ENCODE measurements around the gene SARM1.
A peak's percentile ranks its signal among the peaks of the same experiment; 100 is the strongest.
"Not testable (repeated sequence)": the region's sequence is repeated elsewhere in the genome, so short reads cannot be mapped to it uniquely, and the experiment has no call there.

The SARM1 gene

DNA sequence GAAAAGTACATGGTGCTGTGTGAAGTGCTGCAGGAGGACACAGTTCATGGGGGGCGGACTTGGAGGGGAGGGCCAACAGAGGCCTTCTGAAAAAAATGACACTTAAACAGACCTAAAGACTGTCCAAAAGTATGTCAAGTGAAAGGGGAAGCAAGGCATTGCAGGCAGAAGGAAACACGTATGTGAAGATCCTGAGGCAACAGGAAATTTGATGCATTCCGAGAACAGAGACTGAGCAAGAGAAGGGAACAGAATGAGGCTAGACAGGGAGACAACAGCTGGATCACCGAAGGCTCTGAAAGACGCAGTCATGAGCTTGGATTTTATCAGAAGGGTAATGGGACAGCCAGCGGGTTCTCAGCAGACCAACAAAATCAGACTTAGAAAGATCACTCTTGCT, 37.3 kb upstream of the SARM1 start:
- in situ Hi-C loops (cut with MboI; ENCODE audit: low pct_unique_long_range_greater_than_20kb, low sequenced_read_pairs, unreplicated experiment): no loop called here
- no peak for DNase-seq (ENCODE audit: low spot score)
- TF ChIP-seq, protein P1, sequence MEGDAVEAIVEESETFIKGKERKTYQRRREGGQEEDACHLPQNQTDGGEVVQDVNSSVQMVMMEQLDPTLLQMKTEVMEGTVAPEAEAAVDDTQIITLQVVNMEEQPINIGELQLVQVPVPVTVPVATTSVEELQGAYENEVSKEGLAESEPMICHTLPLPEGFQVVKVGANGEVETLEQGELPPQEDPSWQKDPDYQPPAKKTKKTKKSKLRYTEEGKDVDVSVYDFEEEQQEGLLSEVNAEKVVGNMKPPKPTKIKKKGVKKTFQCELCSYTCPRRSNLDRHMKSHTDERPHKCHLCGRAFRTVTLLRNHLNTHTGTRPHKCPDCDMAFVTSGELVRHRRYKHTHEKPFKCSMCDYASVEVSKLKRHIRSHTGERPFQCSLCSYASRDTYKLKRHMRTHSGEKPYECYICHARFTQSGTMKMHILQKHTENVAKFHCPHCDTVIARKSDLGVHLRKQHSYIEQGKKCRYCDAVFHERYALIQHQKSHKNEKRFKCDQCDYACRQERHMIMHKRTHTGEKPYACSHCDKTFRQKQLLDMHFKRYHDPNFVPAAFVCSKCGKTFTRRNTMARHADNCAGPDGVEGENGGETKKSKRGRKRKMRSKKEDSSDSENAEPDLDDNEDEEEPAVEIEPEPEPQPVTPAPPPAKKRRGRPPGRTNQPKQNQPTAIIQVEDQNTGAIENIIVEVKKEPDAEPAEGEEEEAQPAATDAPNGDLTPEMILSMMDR (IDR thresholded peaks at IDR 0.05; ENCODE audit: extremely low read depth, insufficient read depth, missing control alignments): no peak

DNA sequence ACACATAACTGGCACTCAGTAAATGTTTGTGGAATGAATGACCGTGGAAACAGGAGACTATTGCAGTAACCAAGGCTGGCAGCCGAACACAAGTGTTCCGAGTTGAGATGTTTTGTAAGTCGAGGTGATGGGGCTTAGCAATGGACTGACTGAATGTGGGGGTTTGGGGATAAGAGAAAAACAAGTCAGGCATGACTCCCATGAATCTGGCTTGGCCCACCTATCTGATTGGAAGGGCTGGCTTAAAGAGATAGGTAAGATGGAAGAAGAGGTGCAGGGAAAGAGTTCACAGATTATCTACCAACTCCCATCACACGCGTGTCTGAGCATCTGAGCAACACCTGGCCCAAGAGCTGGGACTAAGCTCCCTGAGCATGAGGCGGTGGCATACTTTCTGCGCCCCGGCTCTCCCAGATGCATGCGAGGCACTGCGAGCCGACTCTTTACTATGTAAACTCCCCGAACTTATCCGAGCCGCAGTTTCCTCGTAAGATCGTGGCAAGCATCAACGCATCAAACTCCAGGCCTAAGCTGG, 36.8 kb upstream of the SARM1 start:
- TF ChIP-seq, protein P1 (IDR thresholded peaks at IDR 0.05; ENCODE audit: extremely low read depth, insufficient read depth, missing control alignments): no peak
- in situ Hi-C loops (cut with MboI; ENCODE audit: low pct_unique_long_range_greater_than_20kb, low sequenced_read_pairs, unreplicated experiment): no loop called here
- DNase-seq (ENCODE audit: low spot score): no peak

DNA sequence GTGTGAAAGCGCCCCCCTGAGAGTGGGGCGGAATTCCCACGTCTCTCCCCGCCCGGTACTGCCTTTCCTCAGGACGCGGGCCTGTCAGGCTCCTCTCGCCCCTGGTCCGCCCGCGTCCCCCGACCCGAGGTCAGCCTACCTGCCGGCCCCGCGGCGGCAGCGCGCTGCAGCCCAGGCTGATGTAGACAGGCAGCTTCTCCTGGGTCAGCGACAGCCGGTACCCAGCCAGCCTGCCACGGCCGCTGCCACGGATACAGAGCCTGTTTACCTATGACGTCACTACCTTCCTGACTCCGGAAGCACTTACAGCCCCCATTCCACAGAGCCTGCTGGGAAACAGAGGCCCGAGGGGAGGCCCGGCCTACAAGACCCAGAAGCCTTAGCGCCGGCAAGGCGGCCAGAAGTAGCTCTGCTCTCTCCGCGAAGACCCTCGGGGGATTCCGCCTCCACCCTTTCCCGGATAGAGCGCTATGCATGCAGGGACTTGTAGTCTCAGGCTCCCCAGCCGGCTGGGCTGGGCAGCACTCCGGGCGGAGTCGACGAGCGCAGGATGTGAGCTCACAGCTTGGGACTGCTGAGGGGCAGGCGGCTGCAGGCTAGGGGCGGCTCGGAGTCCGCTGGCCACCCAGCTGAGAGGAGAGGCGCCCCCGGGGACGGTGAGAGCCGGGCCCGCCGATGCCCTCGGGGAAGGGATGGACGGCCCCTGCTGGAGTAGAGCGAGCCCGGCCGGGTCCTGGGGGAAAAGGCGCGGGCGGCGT, 36.1 kb upstream of the SARM1 start, which contains the start of the genes IFT20 and TNFAIP1:
IFT20 (minus strand) TSS at position 272 of the 758 bp plus-strand sequence. CDS start 3,487 bp downstream, outside the sequence.
TNFAIP1 (plus strand) TSS at position 561 of the 758 bp plus-strand sequence. CDS start 3,761 bp downstream, outside the sequence.
- in situ Hi-C loops (cut with MboI; ENCODE audit: low pct_unique_long_range_greater_than_20kb, low sequenced_read_pairs, unreplicated experiment): no loop called here
- DNase-seq (ENCODE audit: low spot score): peak; percentile 97
- TF ChIP-seq, protein P1 (IDR thresholded peaks at IDR 0.05; ENCODE audit: extremely low read depth, insufficient read depth, missing control alignments): peak; percentile 21

DNA sequence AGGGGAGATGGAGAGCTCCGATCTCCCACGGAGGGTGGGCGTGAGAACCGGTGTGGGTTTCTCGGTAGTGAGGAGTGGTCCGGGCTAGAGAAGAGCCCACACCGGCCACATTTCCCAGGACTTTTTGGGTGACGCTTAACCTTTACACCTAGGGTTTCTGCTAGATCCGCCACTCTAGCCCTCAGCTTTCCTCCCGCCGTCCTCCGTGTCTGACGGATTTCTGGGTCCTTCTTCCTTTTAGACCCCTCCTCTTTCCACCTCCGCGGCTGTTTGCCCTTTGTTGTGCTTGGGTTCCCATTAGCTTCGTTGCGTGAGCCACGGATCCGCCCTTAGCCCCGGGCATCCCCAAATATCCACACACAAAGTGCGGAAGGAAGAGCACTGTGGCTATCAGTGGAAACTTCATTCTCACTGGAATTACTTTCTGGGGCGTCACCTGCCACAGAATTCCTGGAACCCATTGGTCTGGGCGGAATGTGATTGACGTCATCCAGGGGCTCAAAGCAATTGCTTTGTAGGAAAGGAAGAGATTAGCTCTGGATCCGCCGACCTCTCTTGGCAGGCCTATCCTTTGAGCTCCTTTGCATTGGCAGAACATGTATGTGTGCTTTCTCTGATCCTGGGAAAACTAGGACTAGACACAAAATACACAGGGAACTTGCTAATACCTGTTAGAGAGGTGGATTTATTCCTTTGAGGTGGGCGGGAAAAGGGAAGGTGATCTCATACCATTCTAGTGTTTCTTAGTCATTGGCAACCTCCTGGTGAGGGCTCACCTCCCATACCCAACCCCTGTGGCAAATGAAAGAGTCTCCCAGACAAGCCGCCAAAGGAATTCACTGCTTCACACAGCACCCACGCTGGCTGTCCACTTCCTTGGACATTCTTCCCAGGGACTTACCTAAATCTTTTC, 35.3 kb upstream of the SARM1 start:
- in situ Hi-C loops (cut with MboI; ENCODE audit: low pct_unique_long_range_greater_than_20kb, low sequenced_read_pairs, unreplicated experiment): no loop called here
- TF ChIP-seq, protein P1 (IDR thresholded peaks at IDR 0.05; ENCODE audit: extremely low read depth, insufficient read depth, missing control alignments): no peak
- DNase-seq (ENCODE audit: low spot score): peak; percentile 37

DNA sequence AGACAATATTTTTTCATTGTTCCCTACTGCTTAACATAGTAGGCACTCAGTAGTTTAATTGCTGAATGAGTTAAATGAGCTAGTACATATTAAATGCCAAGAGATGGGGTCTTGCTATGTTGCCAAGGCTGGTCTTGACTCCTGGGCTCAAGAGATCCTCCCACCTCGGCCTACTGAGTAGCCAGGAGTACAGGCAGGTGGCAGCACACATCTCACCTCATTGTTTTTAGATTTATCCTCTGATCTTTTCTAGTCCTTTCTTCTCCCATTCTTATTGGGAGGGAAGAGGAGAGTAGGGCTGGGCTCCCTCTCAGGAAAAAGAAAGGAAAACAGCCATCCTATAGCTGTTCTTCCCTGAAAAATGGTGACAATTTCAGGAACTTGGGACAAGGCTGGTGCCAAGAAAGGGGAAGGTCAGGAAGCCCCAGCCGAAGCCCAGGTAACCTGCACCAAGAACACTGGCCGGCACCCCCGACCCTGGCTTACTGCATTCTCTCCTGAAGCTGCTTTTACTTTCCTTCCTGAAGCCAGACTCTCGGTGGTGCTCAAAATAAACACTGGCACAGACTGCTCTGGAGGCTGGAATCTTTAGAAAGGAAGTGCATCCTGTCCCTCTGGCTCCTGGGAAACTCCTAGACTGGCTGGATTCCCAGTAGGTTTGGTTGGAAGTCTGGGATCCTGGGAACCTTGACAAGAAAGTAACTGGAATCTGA, 33.3 kb upstream of the SARM1 start:
- no peak for DNase-seq (ENCODE audit: low spot score)
- TF ChIP-seq, protein P1 (IDR thresholded peaks at IDR 0.05; ENCODE audit: extremely low read depth, insufficient read depth, missing control alignments): no peak
- in situ Hi-C loops (cut with MboI; ENCODE audit: low pct_unique_long_range_greater_than_20kb, low sequenced_read_pairs, unreplicated experiment): no loop called here

DNA sequence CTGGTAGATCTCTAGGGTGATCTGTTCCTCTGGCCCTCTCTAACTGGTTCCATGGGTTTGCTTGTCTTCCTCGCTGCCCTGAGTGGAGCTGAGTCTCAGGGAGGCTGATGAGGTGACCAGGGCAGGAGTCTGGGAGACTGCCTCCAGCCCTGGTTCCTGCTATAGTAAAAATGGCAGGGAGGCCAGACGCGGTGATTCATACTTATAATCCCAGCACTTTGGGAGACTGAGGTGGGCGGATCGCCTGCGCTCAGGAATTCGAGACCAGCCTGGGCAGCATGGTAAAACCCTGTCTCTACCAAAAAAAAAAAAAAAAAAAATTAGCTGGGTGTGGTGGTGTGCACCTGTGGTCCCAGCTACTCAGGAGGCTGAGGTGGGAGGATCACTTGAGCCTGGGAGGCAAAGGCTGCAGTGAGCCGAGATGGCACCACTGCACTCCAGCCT, 32.7 kb upstream of the SARM1 start:
- DNase-seq (ENCODE audit: low spot score); in situ Hi-C loops (cut with MboI; ENCODE audit: low pct_unique_long_range_greater_than_20kb, low sequenced_read_pairs, unreplicated experiment): not testable (repeated sequence)

Measured in GM13977 (cell line).